Karpas-422 (cell line): ENCODE data around the gene STAT3. TPM values are rescaled to one million over a fixed set of nuclear protein-coding genes. Genes with fewer than 3 reads are reported as not detected.
A peak's percentile ranks its signal among the peaks of the same experiment; 100 is the strongest.

Source experiments
- DNase-seq: peaks from one replicate; pipeline ENCODE4 v3.0.0-alpha.2; 2015
- H2AFZ ChIP-seq: fragments of 200-600 bp; sonication (generic); 2 replicates; pipeline ENCODE4 v1.6.1; 2014; ENCODE audit warnings: antibody characterized with exemption, low read length, mixed read lengths
- H3K27ac ChIP-seq: fragments of 200-600 bp; sonication (generic); 2 replicates; pipeline ENCODE4 v1.5.1; 2014; ENCODE audit warnings: mild to moderate bottlenecking, low read length, moderate library complexity
- H3K27me3 ChIP-seq: fragments of 200-600 bp; sonication (generic); 2 replicates; pipeline ENCODE4 v1.6.1; 2014; ENCODE audit warnings: low read length, mixed read lengths
- H3K36me3 ChIP-seq: fragments of 200-600 bp; sonication (generic); 2 replicates; pipeline ENCODE4 v1.6.1; 2014; ENCODE audit warnings: low read length, mixed read lengths; ENCODE audit not compliant: insufficient read depth
- H3K4me1 ChIP-seq: fragments of 200-600 bp; sonication (generic); 2 replicates; pipeline ENCODE4 v1.6.1; 2014; ENCODE audit warnings: mild to moderate bottlenecking, low read length, mixed read lengths
- H3K4me2 ChIP-seq: fragments of 200-600 bp; sonication (generic); 2 replicates; pipeline ENCODE4 v1.6.1; 2014; ENCODE audit warnings: low read length, low read depth, mild to moderate bottlenecking; ENCODE audit not compliant: poor library complexity, severe bottlenecking
- H3K4me3 ChIP-seq: fragments of 200-600 bp; sonication (generic); 2 replicates; pipeline ENCODE4 v1.5.1; 2014; ENCODE audit warnings: mild to moderate bottlenecking, antibody characterized with exemption, low read length, mixed read lengths
- H3K79me2 ChIP-seq: fragments of 200-600 bp; sonication (generic); 2 replicates; pipeline ENCODE4 v1.6.1; 2014; ENCODE audit warnings: mild to moderate bottlenecking, low read length, mixed read lengths
- H3K9ac ChIP-seq: fragments of 200-600 bp; sonication (generic); 2 replicates; pipeline ENCODE4 v1.6.0; 2014; ENCODE audit warnings: low read length
- H3K9me2 ChIP-seq: fragments of 200-600 bp; sonication (generic), shearing (Covaris generic); replicated peaks from 2 replicates; pipeline ENCODE4 v1.6.0; 2014; ENCODE audit warnings: mild to moderate bottlenecking, low read length, moderate library complexity; ENCODE audit not compliant: insufficient read depth
- H3K9me3 ChIP-seq: fragments of 300-700, 200-600 bp; sonication (generic); 2 replicates; pipeline ENCODE4 v1.6.1; 2014; ENCODE audit warnings: low read length, mixed read lengths
- H4K20me1 ChIP-seq: fragments of 200-600 bp; sonication (generic); 2 replicates; pipeline ENCODE4 v1.6.1; 2014; ENCODE audit warnings: mild to moderate bottlenecking, antibody characterized with exemption, low read length, low read depth; ENCODE audit not compliant: insufficient read depth
- total RNA-seq: library from RNA; depleted of rRNA; stranded (reverse); fragments of >200 nt; shearing (Covaris generic); gene quantifications from 2 replicates; pipeline ENCODE4 v1.2.3, GENCODE V29; 2014; ENCODE audit warnings: low replicate concordance; rRNA removed

Gene STAT3
- total RNA-seq = 16.3 and 24.4 TPM in 2 replicates

DNA sequence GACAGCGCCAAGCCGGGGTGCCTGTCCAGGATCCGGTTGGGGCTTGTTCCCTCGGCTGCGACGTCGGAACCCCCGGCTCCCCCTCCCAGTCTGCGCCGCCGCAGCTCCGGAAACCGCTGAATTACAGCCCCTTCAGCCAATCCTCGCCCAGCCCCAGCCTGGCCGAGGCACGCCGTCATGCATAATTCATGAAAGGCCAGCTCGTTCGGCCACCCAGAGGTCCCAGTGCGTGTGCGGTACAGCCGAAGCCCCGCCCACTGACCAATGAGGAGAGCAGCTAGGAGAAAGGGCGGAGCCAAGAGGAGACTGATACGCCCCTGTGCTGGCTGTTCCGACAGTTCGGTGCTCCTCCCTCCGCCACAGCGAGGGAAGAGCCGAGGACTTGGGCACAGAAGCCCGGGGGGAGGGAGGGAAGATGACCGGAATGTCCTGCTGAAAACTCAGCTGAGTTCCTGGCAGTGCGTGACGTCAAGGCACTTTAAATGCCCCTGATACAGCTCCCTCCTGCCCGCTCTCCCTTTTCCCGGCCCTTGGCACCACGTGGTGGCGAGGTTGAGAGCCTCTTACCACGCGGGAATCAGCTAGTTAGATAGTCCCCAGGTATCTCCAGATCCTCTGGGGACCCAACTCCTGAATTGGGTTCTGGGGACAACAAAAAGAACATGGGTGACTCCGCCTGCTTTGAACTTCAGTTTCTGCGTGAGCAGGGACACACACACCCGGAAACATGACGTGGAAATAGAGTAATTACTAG, at the start of gene STAT3:
Gene STAT3 (minus strand): TSS at position 62 of the 754 bp plus-strand sequence. CDS start 39,926 bp downstream, outside the sequence.
- Histone ChIP-seq H3K9ac (peak within 1 kb of the TSS; percentile 87), H3K9me3 (no peaks in the 10 kb centered on the region), H3K27ac (no peak within 1 kb of the TSS), H4K20me1 (peaks cover 8% of the 10 kb centered on the region; the same call in 1 of the 2 replicates), H3K4me2 (peak within 1 kb of the TSS; percentile 100), H2AFZ (peak within 1 kb of the TSS; percentile 100), H3K36me3 (no peaks in the 10 kb centered on the region), H3K4me1 (peaks cover 33% of the 10 kb centered on the region), H3K79me2 (no peaks in the 10 kb centered on the region), H3K27me3 (no peaks in the 10 kb centered on the region), H3K4me3 (peak within 1 kb of the TSS; percentile 90), H3K9me2 (no peaks in the 10 kb centered on the region)
- peak; percentile 100 for DNase-seq

DNA sequence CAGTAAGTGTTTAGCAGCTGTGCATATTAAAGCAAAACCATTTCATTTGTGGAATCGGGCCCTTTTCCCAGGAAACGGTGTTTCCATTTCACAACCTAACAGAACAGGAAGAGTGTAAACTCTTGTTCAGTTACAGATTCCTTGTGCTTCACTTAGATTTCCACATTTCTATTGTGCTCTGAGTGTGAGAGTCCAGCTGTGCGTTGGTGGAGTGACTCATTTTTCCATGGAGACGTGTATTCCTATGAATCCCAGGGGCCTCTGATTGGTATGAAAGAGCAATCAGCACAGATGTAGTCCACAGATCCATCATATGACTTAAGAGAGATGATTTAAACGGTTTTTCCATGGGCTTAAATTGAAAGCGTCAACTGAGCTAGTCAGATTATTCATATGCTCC, 48.1 kb upstream of the STAT3 start:
- H3K9me2 ChIP-seq = no peaks in the 10 kb centered on the region
- H3K27ac ChIP-seq = no peak overlapping the region
- no peak for DNase-seq
- H4K20me1 ChIP-seq = no peaks in the 10 kb centered on the region
- H2AFZ ChIP-seq = no peak overlapping the region
- no peaks in the 10 kb centered on the region for H3K79me2 ChIP-seq
- H3K4me2 ChIP-seq = no peak overlapping the region
- H3K27me3 ChIP-seq = no peaks in the 10 kb centered on the region
- peaks cover 6% of the 10 kb centered on the region for H3K4me1 ChIP-seq
- H3K9ac ChIP-seq = no peak overlapping the region
- no peak overlapping the region for H3K4me3 ChIP-seq
- no peaks in the 10 kb centered on the region for H3K36me3 ChIP-seq
- no peaks in the 10 kb centered on the region for H3K9me3 ChIP-seq

DNA sequence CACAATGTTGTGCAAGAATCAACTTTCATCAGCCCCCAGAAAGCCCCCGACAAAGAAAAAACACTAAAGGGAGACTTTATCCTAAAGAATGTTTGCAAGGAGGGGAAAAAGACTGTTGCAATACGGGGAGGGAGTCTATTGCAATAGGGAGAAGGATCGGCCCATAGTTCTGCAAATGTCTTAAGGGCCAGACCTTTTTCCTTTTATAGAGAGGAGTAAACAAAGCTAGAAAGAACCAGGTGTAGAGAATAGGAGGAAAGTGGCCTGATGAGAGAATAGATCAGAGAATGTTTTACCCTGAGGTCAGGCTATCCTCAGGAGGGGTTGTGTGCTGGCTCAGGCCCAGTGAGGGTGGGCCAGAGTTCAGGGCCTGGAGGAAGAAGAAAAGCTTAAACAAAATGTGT, 43.5 kb upstream of the STAT3 start:
- no peaks in the 10 kb centered on the region for H4K20me1 ChIP-seq
- H3K4me1 ChIP-seq = peaks cover 9% of the 10 kb centered on the region
- DNase-seq = no peak
- H3K9me2 ChIP-seq = no peaks in the 10 kb centered on the region
- H3K4me3 ChIP-seq = no peak overlapping the region
- H2AFZ ChIP-seq = no peak overlapping the region
- no peaks in the 10 kb centered on the region for H3K79me2 ChIP-seq
- no peak overlapping the region for H3K9ac ChIP-seq
- H3K27ac ChIP-seq = no peak overlapping the region
- no peaks in the 10 kb centered on the region for H3K36me3 ChIP-seq
- no peak overlapping the region for H3K4me2 ChIP-seq
- no peaks in the 10 kb centered on the region for H3K27me3 ChIP-seq
- H3K9me3 ChIP-seq = no peaks in the 10 kb centered on the region

DNA sequence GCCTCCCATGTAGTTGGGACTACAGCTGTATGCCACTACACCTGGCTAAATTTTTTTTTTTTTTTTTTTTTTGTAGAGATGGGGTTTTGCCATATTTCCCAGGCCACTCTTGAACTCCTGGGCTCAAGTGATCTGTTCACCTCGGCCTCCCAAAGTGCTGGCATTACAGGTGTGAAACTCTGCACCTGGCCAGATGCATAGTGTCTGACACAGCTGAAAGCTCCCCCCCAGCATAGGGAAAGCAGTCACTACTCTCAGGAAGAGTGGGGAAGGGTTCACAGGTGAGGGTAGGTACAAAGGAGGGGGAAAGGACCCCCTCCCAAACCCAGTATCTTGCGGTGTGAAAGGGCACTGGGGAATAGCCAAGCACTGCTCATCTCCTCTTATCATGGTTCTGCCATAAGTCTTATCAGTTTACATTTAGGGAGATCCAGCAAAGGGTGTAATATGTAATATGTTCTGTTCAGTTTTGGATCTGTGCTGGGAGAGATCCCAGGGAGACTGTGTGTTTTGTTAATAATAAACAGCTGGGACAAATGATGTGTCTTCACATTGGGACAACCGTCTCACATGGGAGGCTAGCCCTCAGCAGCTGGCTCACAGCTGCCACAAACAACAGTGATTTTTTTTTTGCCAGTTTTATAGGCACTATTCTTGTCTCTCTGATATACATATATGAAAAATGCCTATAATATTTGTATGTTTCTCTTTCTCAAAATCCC, 41.6 kb upstream of the STAT3 start:
- no peaks in the 10 kb centered on the region for H3K36me3 ChIP-seq
- no peak for DNase-seq

DNA sequence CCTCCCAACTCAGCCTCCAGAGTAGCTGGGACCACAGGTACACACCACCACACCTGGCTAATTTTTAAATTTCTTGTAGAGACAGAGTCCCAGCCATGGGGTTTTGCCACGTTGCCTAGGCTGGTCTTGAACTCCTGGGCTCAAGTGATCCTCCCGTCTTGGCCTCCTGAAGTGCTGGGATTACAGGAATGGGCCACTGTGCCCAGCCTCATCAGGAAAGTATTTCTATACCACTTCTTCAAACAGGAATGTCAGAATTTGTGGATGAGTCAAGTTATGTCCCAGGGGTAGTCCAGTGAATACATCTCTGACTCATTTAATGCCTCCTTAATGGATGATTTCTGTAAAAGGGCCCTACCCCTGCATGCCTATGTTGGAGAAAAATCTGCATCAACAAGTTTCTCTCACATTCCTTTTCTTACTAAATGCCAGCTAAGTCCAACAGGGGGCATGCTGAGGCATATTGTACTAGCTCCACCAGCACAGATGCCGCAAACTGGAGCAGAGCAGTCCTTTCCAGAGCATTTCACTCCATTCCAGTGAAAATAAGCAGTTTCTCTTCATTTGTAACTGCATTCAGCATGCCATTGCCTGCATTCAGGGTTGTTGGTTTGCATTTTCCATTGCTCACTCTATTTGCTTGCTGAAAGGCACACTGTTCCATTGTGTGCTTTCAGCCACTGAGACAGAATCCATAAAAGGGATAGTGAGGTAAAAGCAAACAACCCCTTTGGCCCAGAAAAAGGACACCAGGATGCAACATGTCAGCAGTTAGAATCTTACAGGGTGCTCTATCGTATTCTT, 40.1 kb upstream of the STAT3 start:
- H3K9me3 ChIP-seq = no peaks in the 10 kb centered on the region
- DNase-seq = peak; percentile 83
- H3K9ac ChIP-seq = no peak overlapping the region

More for the DNA sequence above, 41.6 kb upstream of the STAT3 start:
- no peak overlapping the region for H3K9ac ChIP-seq
- no peak overlapping the region for H3K27ac ChIP-seq
- no peaks in the 10 kb centered on the region for H3K79me2 ChIP-seq
- H3K4me3 ChIP-seq = no peak overlapping the region
- peaks cover 9% of the 10 kb centered on the region for H3K4me1 ChIP-seq
- no peaks in the 10 kb centered on the region for H3K9me3 ChIP-seq
- no peaks in the 10 kb centered on the region for H3K9me2 ChIP-seq
- no peaks in the 10 kb centered on the region for H4K20me1 ChIP-seq
- H3K4me2 ChIP-seq = no peak overlapping the region
- no peak overlapping the region for H2AFZ ChIP-seq
- no peaks in the 10 kb centered on the region for H3K27me3 ChIP-seq

DNA sequence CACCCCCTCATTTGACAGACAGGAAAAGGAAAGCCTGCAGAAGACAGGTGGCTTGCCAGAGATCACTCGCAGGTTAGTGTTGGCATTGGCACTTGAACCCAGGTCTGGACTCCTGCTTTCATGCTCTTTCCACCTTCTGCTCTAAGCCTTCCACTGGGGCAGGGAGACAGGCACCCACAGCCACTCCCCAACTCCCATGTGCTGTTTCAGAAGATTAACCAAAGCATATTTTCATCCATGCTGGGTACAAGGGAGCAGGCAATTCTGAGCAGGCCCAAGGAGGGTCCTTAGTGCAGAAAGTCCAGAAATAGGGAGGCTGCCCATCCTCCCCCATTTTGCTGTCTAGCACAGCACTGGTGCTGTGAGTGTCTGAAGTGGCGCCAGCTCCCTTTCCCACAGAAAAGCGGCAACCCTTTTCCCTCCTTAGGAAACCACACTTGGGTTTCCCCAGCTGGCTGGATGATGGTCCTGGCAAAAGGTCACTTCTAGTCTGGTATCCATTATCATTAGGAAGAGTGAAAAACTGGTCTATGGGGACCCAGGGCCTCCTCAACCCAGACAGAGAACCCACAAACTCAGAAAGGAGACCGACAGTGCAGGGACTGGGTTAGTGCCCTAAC, 36.9 kb upstream of the STAT3 start:
- Histone ChIP-seq H4K20me1 (no peaks in the 10 kb centered on the region), H2AFZ (no peak overlapping the region), H3K9me2 (no peaks in the 10 kb centered on the region), H3K27ac (no peak overlapping the region), H3K4me2 (no peak overlapping the region), H3K79me2 (no peaks in the 10 kb centered on the region), H3K9me3 (no peaks in the 10 kb centered on the region), H3K36me3 (no peaks in the 10 kb centered on the region), H3K27me3 (no peaks in the 10 kb centered on the region), H3K4me3 (no peak overlapping the region), H3K4me1 (peaks cover 4% of the 10 kb centered on the region; the same call in 1 of the 2 replicates), H3K9ac (no peak overlapping the region)
- DNase-seq = no peak

More for the DNA sequence above, 40.1 kb upstream of the STAT3 start:
- Histone ChIP-seq H2AFZ (no peak overlapping the region), H3K4me3 (no peak overlapping the region), H3K4me1 (peaks cover 9% of the 10 kb centered on the region), H3K27me3 (no peaks in the 10 kb centered on the region), H3K27ac (no peak overlapping the region), H3K4me2 (no peak overlapping the region), H3K79me2 (no peaks in the 10 kb centered on the region), H3K36me3 (no peaks in the 10 kb centered on the region), H4K20me1 (no peaks in the 10 kb centered on the region), H3K9me2 (no peaks in the 10 kb centered on the region)

DNA sequence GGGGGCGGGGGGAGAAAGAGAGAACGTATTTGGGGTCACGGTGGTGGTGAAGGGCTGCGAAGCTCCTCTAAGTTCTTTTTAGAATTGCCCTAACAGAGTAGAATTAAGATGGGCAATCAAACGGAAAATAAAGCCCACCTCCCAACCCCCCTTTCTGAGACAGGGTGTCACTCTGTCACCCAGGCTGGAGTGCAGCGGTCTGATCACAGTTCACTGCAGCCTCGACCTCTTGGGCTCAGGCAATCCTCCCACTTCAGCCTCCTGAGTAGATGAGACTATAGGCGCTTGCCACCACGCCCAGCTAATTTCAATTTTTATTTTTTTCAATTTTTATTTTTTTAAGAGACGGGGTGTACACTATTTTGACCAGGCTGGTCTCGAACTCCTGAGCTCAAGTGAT, 35.5 kb upstream of the STAT3 start:
- Histone ChIP-seq H3K79me2 (no peaks in the 10 kb centered on the region), H4K20me1 (no peaks in the 10 kb centered on the region), H3K4me3 (no peak overlapping the region), H3K9me2 (no peaks in the 10 kb centered on the region), H3K36me3 (no peaks in the 10 kb centered on the region), H3K9me3 (no peaks in the 10 kb centered on the region), H3K9ac (no peak overlapping the region), H2AFZ (no peak overlapping the region), H3K27me3 (no peaks in the 10 kb centered on the region), H3K27ac (no peak overlapping the region), H3K4me2 (no peak overlapping the region), H3K4me1 (no peaks in the 10 kb centered on the region)
- DNase-seq = no peak
